ENCODE data around the gene NACC2. TPM values are rescaled to one million over a fixed set of nuclear protein-coding genes. Genes with fewer than 3 reads are reported as not detected.

The NACC2 gene
- polyA plus RNA-seq, 3 donors = 8.1 to 32.4 (median 8.7) TPM

DNA sequence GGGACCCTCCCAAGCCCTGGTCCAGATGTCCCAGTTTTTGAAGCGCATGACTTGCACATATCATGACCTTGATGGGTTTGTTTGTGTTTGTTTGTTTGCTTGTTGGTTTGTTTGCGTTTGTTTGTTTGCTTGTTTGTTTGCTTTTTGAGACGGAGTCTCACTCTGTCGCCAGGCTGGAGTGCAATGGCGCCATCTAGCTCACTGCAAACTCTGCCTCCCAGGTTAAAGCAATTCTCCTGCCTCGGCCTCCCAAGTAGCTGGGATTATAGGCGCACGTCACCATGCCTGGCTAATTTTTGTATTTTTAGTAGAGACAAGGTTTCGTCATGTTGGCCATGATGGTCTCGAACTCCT lies 120.9 kb downstream of the NACC2 start:
- Mint-ChIP-seq H3K4me1 (peaks cover 32% of the 10 kb centered on the region), H3K27ac (peak overlapping the region in 2 of 7 donors; percentile 57 to 74), H3K36me3 (no peaks in the 10 kb centered on the region), H3K4me3 (no peak overlapping the region), H3K27me3 (ENCODE audit: low read depth in 3 of 3) (peaks cover 1 to 12% (median 9%) of the 10 kb centered on the region in 3 donors), H3K9me3 (peaks cover 0 to 2% (median 0%) of the 10 kb centered on the region in 7 donors)
- Histone ChIP-seq H3K27me3 (ENCODE audit: control insufficient read depth in 2 of 2, insufficient read depth in 2 of 2, low read length in 2 of 2) (peaks cover 0 to 8% of the 10 kb centered on the region in 2 donors), H3K4me2 (replicated peaks; ENCODE audit: extremely low read depth, low read length, poor library complexity, severe bottlenecking) (no peak overlapping the region), H3K27ac (ENCODE audit: low read depth in 1 of 2, low read length in 2 of 2) (no peak overlapping the region), H3K79me2 (ENCODE audit: insufficient read depth, low read length) (no peaks in the 10 kb centered on the region), H4K20me1 (ENCODE audit: insufficient read depth, low read length) (no peaks in the 10 kb centered on the region), H3K9ac (ENCODE audit: insufficient read depth, low read length, poor library complexity, severe bottlenecking) (no peak overlapping the region), H3K4me1 (ENCODE audit: control insufficient read depth in 1 of 2, insufficient read depth in 2 of 2, low read length in 2 of 2) (peaks cover 31 to 39% of the 10 kb centered on the region in 2 donors), H3K4me3 (replicated peaks in 1 of 3; ENCODE audit: low read depth in 2 of 3, low read length in 3 of 3) (peak overlapping the region in 1 of 3 experiments; percentile 27), H2AFZ (ENCODE audit: insufficient read depth, low read depth, low read length, poor library complexity, severe bottlenecking) (no peak overlapping the region), H3K9me3 (replicated peaks in 1 of 2; ENCODE audit: control insufficient read depth in 1 of 2, insufficient read depth in 1 of 2, low read length in 2 of 2) (no peaks in the 10 kb centered on the region), H3K36me3 (replicated peaks in 1 of 2; ENCODE audit: control insufficient read depth in 1 of 2, insufficient read depth in 2 of 2, low read length in 2 of 2) (no peaks in the 10 kb centered on the region)
- DNase-seq = no peak
- 70% methylated on average over 9 of the region's 10 CpGs for WGBS (ENCODE audit: insufficient coverage)
- TF ChIP-seq, protein P1, sequence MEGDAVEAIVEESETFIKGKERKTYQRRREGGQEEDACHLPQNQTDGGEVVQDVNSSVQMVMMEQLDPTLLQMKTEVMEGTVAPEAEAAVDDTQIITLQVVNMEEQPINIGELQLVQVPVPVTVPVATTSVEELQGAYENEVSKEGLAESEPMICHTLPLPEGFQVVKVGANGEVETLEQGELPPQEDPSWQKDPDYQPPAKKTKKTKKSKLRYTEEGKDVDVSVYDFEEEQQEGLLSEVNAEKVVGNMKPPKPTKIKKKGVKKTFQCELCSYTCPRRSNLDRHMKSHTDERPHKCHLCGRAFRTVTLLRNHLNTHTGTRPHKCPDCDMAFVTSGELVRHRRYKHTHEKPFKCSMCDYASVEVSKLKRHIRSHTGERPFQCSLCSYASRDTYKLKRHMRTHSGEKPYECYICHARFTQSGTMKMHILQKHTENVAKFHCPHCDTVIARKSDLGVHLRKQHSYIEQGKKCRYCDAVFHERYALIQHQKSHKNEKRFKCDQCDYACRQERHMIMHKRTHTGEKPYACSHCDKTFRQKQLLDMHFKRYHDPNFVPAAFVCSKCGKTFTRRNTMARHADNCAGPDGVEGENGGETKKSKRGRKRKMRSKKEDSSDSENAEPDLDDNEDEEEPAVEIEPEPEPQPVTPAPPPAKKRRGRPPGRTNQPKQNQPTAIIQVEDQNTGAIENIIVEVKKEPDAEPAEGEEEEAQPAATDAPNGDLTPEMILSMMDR (IDR thresholded peaks at IDR 0.05) = peak; percentile 22
- intact Hi-C loops (cut with micrococcal nuclease) = no loop called here

DNA sequence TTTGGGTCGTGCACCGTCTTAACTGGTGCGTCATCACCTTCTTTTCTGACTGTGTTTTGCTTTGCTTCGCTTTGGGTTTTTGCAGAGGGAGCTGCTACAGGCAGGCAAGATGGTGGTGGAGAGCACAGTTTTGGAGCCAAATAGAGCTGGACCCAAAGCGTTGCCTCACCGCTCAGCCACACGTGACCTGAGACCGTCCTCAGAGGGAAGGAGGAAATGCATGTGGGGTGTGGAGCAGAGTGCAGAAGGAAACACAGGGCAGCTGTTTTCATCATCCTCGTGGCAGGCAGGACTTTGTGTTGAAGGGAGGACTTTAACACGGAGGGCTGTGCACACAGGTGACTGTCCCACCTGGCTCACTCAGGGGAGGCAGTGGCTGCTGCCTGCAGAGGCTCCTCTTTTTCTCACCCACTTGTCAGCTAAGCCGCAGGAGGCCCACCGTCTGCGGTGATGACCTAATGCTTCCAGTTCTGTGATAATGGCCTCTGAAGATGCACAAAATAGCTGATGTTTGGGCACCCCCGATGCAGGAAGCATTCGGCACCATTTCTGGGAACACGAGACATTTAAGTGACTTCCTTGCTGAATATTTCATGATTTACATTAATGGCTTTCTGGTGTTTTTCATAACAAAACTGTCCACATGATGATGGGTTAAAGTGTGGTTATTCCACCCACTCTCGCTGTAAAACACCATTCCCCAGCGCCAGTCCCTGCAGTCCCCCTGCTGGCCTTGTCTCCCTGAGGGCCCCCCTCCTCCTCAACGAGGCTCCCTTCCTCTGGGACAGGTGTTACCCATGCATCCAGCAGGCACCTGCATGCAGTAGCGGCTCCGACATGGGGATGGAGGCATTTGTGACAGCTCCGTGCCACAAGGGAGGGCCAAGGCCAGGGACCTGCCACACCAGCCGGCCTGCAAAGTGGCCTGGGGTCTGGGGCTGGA lies 121.5 kb downstream of the NACC2 start:
- H3K4me3 Mint-ChIP-seq = peak overlapping the region in 1 of 2 donors; percentile 11
- H3K4me2 ChIP-seq (replicated peaks; ENCODE audit: extremely low read depth, low read length, poor library complexity, severe bottlenecking) = peak overlapping the region; percentile 49
- peak; percentile 73 to 81 (median 76) for DNase-seq
- H3K9me3 Mint-ChIP-seq = peaks cover 0 to 2% (median 0%) of the 10 kb centered on the region in 7 donors
- 46% methylated on average over 18 of the region's 23 CpGs for WGBS (ENCODE audit: insufficient coverage)
- H3K36me3 ChIP-seq (replicated peaks in 1 of 2; ENCODE audit: control insufficient read depth in 1 of 2, insufficient read depth in 2 of 2, low read length in 2 of 2) = no peaks in the 10 kb centered on the region
- H3K9me3 ChIP-seq (replicated peaks in 1 of 2; ENCODE audit: control insufficient read depth in 1 of 2, insufficient read depth in 1 of 2, low read length in 2 of 2) = no peaks in the 10 kb centered on the region
- H2AFZ ChIP-seq (ENCODE audit: insufficient read depth, low read depth, low read length, poor library complexity, severe bottlenecking) = peak overlapping the region; percentile 63
- intact Hi-C loops (cut with micrococcal nuclease) = no loop called here
- H3K27me3 Mint-ChIP-seq (ENCODE audit: low read depth in 3 of 3) = peaks cover 1 to 6% (median 3%) of the 10 kb centered on the region in 3 donors
- no peak overlapping the region for H3K9ac ChIP-seq (ENCODE audit: insufficient read depth, low read length, poor library complexity, severe bottlenecking)
- peaks cover 0 to 2% of the 10 kb centered on the region in 2 donors for H3K27me3 ChIP-seq (ENCODE audit: control insufficient read depth in 2 of 2, insufficient read depth in 2 of 2, low read length in 2 of 2)
- no peaks in the 10 kb centered on the region for H3K79me2 ChIP-seq (ENCODE audit: insufficient read depth, low read length)
- peak overlapping the region; percentile 41 to 54 for H3K27ac ChIP-seq (ENCODE audit: low read depth in 1 of 2, low read length in 2 of 2)
- peak overlapping the region; percentile 50 to 74 (median 65) for H3K27ac Mint-ChIP-seq
- H3K4me1 Mint-ChIP-seq = peaks cover 33% of the 10 kb centered on the region
- H3K4me1 ChIP-seq (ENCODE audit: control insufficient read depth in 1 of 2, insufficient read depth in 2 of 2, low read length in 2 of 2) = peaks cover 31 to 39% of the 10 kb centered on the region in 2 donors
- H3K4me3 ChIP-seq (replicated peaks in 1 of 3; ENCODE audit: low read depth in 2 of 3, low read length in 3 of 3) = peak overlapping the region in 1 of 3 experiments; percentile 27
- H3K36me3 Mint-ChIP-seq = no peaks in the 10 kb centered on the region
- TF ChIP-seq, protein P1 (IDR thresholded peaks at IDR 0.05) = no peak
- no peaks in the 10 kb centered on the region for H4K20me1 ChIP-seq (ENCODE audit: insufficient read depth, low read length)

Data from CD14-positive monocyte (primary cell).